GM21576 (cell line): ENCODE results near the gene SFI1.

Source experiments
- ATAC-seq: cut with Tn5 transposase; IDR thresholded peaks from one replicate; pipeline ENCODE4 v1.9.1; 2021; ENCODE audit warnings: mild to moderate bottlenecking, moderate library complexity; ENCODE audit not compliant: unreplicated experiment

The SFI1 gene

GRCh38 chr22:31615491-31615860, 119.1 kb downstream of the SFI1 start:
- ATAC-seq, result no peak

DNA sequence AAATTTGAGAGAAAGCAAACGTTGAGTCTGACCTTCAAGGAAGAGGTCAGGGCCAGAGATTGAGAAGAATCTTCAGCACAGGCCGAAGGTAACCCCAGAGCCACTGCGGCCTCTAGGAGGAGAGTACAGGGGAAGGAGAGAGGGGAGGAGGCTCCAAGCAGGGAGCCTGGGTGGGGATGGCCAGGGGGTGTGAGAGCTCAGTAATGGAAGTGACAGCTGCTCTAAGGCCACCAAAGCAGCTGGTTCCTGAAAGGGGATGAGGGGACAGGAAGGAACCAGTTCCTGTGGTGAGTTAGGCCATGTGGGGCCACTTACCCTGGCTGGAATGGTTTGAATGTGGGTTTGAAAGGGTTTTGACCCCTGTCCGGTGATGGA, 119.6 kb downstream of the SFI1 start:
- ATAC-seq, result peak; percentile 19

- ATAC-seq, result peak; percentile 66
These were observed 120.1 kb downstream of the SFI1 start for GRCh38 chr22:31616315-31616980.

- no peak for ATAC-seq
These were observed 121.7 kb downstream of the SFI1 start for GRCh38 chr22:31618057-31618456.

GRCh38 chr22:31618471-31619176, 122.3 kb downstream of the SFI1 start:
- no peak for ATAC-seq

GRCh38 chr22:31619611-31620300, 123.4 kb downstream of the SFI1 start:
- no peak for ATAC-seq

GRCh38 chr22:31620756-31621480, 124.6 kb downstream of the SFI1 start:
- no peak for ATAC-seq

DNA sequence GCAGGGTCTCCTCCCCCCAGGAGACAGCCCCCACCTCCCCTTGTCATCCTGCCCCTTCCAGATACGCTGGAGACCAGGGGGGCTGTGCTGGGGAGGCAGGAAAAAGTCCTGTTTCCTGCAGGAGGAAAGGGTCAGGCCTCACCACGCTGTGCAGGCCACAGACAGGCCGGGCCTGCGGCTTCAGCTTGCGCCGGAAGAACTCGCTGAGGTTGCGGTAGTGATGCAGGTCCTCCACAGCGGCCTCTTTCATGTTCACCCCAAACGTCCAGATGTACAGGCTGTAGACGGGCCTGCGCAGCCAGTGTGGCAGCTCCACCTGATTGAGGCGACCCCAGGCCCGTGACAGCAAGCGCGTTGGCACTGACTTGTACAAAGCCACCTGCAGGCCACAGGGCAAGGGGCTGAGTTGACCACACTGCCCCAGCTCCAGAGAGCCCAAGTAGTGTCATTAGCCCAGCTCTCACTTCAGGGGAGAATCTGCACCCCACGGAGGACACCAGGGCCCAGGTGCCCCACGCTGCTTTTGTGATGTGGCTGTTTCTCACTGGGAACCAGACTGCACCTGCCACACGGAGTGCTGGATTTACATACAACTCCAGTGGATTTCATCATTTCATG, 125.3 kb downstream of the SFI1 start:
- no peak for ATAC-seq

GRCh38 chr22:31622980-31623379, 126.6 kb downstream of the SFI1 start:
- ATAC-seq, result no peak

DNA sequence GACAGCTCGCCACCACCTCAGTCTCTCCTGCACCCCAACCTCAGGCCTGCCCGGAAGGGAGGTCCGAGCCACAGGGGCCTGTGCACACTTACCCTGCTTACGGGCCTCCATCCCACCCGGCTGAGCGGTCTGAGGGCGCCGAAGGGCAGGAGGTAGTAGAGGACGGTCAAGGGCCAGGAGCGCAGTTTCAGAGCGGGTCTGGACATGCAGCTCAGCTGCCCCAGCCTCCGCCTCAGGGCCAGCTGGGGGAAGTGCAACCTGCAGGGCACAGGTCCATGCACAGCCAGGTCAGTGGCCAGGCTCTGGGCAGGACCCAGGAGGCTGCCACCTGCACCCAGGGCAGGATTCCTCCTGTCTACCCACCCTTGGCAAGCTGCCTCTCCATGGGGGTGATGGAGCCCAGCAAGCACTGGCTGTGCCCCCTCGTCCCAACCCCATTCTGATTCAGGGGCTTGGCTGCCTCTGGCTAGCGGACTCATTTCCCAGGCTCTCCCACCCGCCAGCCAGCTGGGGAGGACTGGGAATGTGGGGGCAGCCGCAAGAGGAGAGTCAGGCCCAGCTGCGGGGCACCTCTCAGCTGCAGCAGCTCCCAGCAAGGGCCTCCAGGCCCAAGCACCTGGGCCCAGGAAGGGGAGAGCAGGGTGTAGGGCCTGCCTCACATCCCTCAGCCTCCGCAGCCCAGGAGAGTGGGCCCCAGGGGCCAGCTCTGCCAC, 127.4 kb downstream of the SFI1 start:
- no peak for ATAC-seq

DNA sequence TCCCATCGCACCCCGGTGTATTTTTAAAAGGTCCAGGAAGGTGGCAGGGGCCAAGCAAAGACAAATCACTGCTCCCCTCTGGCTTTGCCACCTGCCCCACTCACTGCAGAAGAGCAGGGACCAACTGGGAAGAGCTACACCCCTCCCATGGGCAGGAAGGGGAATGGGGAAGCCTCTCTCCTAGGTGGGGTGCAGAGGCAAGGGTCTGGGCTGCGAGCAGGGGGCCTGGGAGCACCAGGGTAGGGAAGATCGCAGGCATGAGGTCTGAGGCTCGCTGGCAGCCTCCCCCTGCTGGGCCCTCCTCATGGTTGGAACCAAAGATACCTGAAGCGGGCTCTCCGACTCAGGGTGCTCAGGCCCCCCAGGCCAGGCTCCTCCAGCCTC, 128.9 kb downstream of the SFI1 start:
- ATAC-seq, result no peak

DNA sequence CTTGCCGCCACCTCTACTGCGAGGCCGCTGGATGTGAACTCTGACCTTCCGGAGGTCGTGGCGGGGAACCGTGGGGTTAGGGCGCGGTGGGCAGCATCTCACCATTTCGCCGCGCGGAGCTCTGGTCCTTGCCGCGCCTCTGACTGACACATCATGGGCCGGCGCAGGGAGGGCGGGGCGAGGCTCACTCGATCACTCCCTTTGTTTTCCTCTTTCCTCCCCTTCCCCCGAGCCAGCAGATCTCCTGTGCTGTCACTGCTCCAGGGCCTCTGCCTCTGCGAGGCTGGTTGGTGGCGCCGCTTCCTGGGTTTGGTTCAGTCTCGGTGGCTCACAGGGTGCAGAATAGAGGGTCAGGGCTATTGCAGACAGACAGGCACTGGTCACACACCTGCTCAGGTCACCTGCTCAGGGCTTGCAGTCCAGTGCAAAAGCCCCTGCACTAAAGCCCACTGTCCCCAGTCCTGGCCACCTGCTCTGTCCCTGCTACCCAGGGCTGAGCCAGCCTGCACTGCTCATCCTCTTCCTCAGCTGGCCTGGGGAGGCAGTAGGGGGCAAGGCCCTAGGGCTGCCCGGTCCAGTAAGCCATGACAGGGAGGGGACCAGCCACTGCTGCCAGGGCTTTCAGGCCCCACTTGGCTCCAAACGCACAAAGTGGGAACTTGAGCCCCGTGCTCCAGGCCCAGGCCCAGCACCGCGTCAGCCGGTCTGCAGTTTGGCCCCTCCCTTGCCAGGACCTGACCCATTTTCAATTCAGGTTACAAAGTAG, 129.5 kb downstream of the SFI1 start:
- ATAC-seq, result no peak

DNA sequence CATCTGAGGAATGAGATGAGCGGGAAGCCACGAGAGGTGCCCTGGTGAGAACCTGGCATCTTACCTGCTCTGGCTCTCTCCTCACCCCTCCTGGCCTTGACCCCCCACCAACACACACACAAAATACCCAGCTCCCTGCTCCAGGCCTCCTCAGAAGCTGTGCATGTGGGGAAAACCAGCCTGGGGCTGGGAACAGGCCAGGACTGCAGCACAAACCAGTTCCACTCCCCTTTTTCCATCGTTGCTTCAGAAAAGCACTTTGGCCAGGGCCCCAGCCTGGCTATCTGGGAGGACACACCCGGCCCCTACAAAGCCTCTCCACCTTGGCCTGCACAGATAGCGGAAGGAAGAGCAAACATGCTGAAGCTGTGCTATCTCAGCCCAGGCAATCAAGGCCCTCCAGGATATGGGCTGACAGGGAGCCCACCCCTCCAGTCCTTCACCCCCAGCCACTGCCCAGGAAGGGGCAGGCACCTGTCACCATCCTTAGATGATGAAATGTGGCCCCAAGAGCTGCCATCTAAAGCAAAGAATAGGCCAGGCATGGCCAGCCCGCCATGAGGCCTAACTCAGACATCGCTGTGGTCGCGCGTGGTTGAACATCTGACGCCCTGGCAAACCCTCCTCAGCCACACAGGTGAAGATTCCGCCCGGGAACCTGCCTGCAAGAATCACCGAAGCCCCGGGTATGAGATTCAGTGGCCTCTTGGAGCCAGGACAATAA, 130.3 kb downstream of the SFI1 start:
- ATAC-seq, result no peak

GRCh38 chr22:31627223-31627731, 130.9 kb downstream of the SFI1 start:
- no peak for ATAC-seq

DNA sequence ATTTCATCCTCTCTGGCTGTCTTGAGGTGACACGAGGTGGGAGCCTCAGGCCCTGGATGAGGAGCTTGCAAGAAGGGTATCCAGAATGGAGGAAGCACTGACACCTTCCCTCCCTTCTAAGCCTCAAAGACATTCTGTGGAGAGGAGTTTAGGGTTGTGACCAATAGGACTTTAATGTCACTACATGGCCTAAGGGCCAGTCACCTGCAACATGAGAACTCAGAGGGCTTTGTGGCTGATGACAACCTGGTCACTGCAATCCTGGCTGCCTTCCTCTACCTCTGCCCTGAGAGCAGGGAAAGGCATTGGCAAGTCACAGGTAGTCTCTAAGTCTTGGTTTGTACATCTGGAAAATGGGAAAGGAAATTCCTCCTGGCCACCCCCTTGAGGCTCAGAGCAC, 132.0 kb downstream of the SFI1 start:
- no peak for ATAC-seq

DNA sequence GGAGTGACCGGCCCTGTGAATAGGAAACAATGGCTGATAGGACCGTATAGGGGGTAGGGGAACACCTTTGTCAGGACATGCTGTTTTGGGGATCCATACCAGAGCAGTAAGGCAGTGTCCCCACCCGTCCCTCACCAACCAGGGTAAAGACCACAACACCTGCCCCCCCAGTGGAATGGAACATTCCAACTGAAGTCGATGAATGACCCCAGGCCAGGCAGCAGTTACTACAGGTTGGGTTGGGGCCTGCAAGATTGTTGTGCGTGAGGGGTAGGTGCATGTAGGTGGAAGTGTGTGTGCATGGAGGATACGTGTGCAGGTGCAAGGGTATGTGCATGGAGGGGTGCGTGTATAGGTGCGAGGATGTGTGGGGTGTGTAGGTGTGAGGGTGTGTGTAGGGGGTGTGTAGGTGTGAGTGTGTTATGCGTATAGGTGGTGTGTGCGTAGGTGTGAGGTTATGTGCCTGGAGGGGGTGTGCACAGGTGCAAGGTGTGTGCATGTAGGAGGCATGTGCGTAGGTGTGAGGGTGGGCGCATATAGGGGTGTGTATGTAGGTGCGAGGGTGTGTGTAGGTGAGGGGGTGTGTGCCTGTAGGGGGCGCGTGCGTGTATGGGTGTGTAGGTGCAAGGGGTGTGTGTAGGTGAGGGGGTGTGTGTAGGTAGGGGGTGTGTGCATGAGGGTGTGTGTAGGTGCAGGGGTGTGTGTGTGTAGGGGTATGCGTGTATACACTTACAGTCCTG, 132.8 kb downstream of the SFI1 start:
- no peak for ATAC-seq

GRCh38 chr22:31629741-31630184, 133.4 kb downstream of the SFI1 start:
- no peak for ATAC-seq
